ENCODE data around the gene KIR2DL4. TPM values are rescaled to one million over a fixed set of nuclear protein-coding genes. Genes with fewer than 3 reads are reported as not detected.
"Not testable (repeated sequence)": the region's sequence is repeated elsewhere in the genome, so short reads cannot be mapped to it uniquely, and the experiment has no call there.

KIR2DL4 gene
- polyA plus RNA-seq (2013) = not detected in 2 replicates

GRCh38 chr19:54803410-54803809, at the start of gene KIR2DL4:
TSS of gene KIR2DL4 (plus strand) at chr19:54803610. CDS start at chr19:54803652, 42 bp downstream.
- H4K91ac ChIP-seq (ENCODE audit: low read depth, low read length) = no peak within 1 kb of the TSS
- no CpG with 5 or more reads among the region's 10 CpGs for WGBS (ENCODE audit: extremely low coverage, insufficient coverage, insufficient read length)
- no peaks in the 10 kb centered on the region for H3K79me2 ChIP-seq (ENCODE audit: control insufficient read depth, insufficient read depth, low read length, poor library complexity)

GRCh38 chr19:54756204-54757110, 47.0 kb upstream of the KIR2DL4 start:
- H3K27ac ChIP-seq (ENCODE audit: low read depth, low read length); H3K4me1 ChIP-seq (ENCODE audit: control insufficient read depth in 1 of 2, insufficient read depth in 2 of 2, low read length in 2 of 2); H4K12ac ChIP-seq (ENCODE audit: low read depth, low read length); H3K79me2 ChIP-seq (ENCODE audit: control insufficient read depth, insufficient read depth, low read length, poor library complexity); H2BK120ac ChIP-seq (ENCODE audit: insufficient read depth, low read length, poor library complexity); H3K36me3 ChIP-seq (ENCODE audit: control insufficient read depth in 1 of 2, insufficient read depth in 2 of 2, low read length in 2 of 2); H3K4ac ChIP-seq (ENCODE audit: low read depth, low read length); H3K27me3 ChIP-seq (ENCODE audit: insufficient read depth, low read length); H2AK5ac ChIP-seq (ENCODE audit: low read length); H2BK12ac ChIP-seq (ENCODE audit: low read length); H3K9ac ChIP-seq (ENCODE audit: low read length); H3K14ac ChIP-seq (ENCODE audit: low read length); DNase-seq; H4K91ac ChIP-seq (ENCODE audit: low read depth, low read length); H3K4me2 ChIP-seq (ENCODE audit: low read length); H3K18ac ChIP-seq (ENCODE audit: low read length); H3K4me3 ChIP-seq (ENCODE audit: low read depth, low read length); H2BK5ac ChIP-seq (ENCODE audit: low read depth, low read length, poor library complexity); H3K23ac ChIP-seq (ENCODE audit: low read length); H2AFZ ChIP-seq (ENCODE audit: insufficient read depth, low read length, poor library complexity); H4K8ac ChIP-seq (ENCODE audit: low read depth, low read length); H3K79me1 ChIP-seq (ENCODE audit: low read length): not testable (repeated sequence)
- peaks cover 30% of the 10 kb centered on the region for H3K9me3 ChIP-seq (ENCODE audit: insufficient read depth, low read depth, low read length)
- no CpG with 5 or more reads among the region's 12 CpGs for WGBS (ENCODE audit: extremely low coverage, insufficient coverage, insufficient read length)

More at GRCh38 chr19:54803410-54803809, at the start of gene KIR2DL4:
- no peak within 1 kb of the TSS for H3K23ac ChIP-seq (ENCODE audit: low read length)
- no peak within 1 kb of the TSS for H3K4me2 ChIP-seq (ENCODE audit: low read length)
- no peak within 1 kb of the TSS for H2AK5ac ChIP-seq (ENCODE audit: low read length)
- no peak within 1 kb of the TSS for H2BK12ac ChIP-seq (ENCODE audit: low read length)
- H3K9ac ChIP-seq (ENCODE audit: low read length) = no peak within 1 kb of the TSS
- no peak within 1 kb of the TSS for H2AFZ ChIP-seq (ENCODE audit: insufficient read depth, low read length, poor library complexity)
- no peaks in the 10 kb centered on the region for H3K79me1 ChIP-seq (ENCODE audit: low read length)
- no peak within 1 kb of the TSS for H2BK120ac ChIP-seq (ENCODE audit: insufficient read depth, low read length, poor library complexity)
- H3K18ac ChIP-seq (ENCODE audit: low read length) = no peak within 1 kb of the TSS
- no peak within 1 kb of the TSS for H3K27ac ChIP-seq (ENCODE audit: low read depth, low read length)
- no peak within 1 kb of the TSS for H3K4me3 ChIP-seq (ENCODE audit: low read depth, low read length)
- H3K14ac ChIP-seq (ENCODE audit: low read length) = no peak within 1 kb of the TSS
- no peaks in the 10 kb centered on the region for H3K4me1 ChIP-seq (ENCODE audit: control insufficient read depth in 1 of 2, insufficient read depth in 2 of 2, low read length in 2 of 2)
- peaks cover 36% of the 10 kb centered on the region for H3K9me3 ChIP-seq (ENCODE audit: insufficient read depth, low read depth, low read length)
- no peaks in the 10 kb centered on the region for H3K36me3 ChIP-seq (ENCODE audit: control insufficient read depth in 1 of 2, insufficient read depth in 2 of 2, low read length in 2 of 2)
- no peak within 1 kb of the TSS for H3K4ac ChIP-seq (ENCODE audit: low read depth, low read length)
- H4K12ac ChIP-seq (ENCODE audit: low read depth, low read length) = no peak within 1 kb of the TSS
- DNase-seq = no peak
- no peak within 1 kb of the TSS for H2BK5ac ChIP-seq (ENCODE audit: low read depth, low read length, poor library complexity)
- no peak within 1 kb of the TSS for H4K8ac ChIP-seq (ENCODE audit: low read depth, low read length)
- H3K27me3 ChIP-seq (ENCODE audit: insufficient read depth, low read length) = no peaks in the 10 kb centered on the region

- no CpG with 5 or more reads among the region's 6 CpGs for WGBS (ENCODE audit: extremely low coverage, insufficient coverage, insufficient read length)
Measured at GRCh38 chr19:54758577-54758976, 44.8 kb upstream of the KIR2DL4 start.

GRCh38 chr19:54764219-54764618, 39.2 kb upstream of the KIR2DL4 start:
- H4K12ac ChIP-seq (ENCODE audit: low read depth, low read length); H2AFZ ChIP-seq (ENCODE audit: insufficient read depth, low read length, poor library complexity); H4K91ac ChIP-seq (ENCODE audit: low read depth, low read length); H3K79me1 ChIP-seq (ENCODE audit: low read length); H3K27ac ChIP-seq (ENCODE audit: low read depth, low read length); H3K79me2 ChIP-seq (ENCODE audit: control insufficient read depth, insufficient read depth, low read length, poor library complexity); H2BK120ac ChIP-seq (ENCODE audit: insufficient read depth, low read length, poor library complexity); H3K4me1 ChIP-seq (ENCODE audit: control insufficient read depth in 1 of 2, insufficient read depth in 2 of 2, low read length in 2 of 2); H2AK5ac ChIP-seq (ENCODE audit: low read length); H3K27me3 ChIP-seq (ENCODE audit: insufficient read depth, low read length); H3K9ac ChIP-seq (ENCODE audit: low read length); H3K18ac ChIP-seq (ENCODE audit: low read length); H3K4me3 ChIP-seq (ENCODE audit: low read depth, low read length); H4K8ac ChIP-seq (ENCODE audit: low read depth, low read length); H3K14ac ChIP-seq (ENCODE audit: low read length); H3K9me3 ChIP-seq (ENCODE audit: insufficient read depth, low read depth, low read length); H3K4ac ChIP-seq (ENCODE audit: low read depth, low read length); H3K23ac ChIP-seq (ENCODE audit: low read length); H2BK5ac ChIP-seq (ENCODE audit: low read depth, low read length, poor library complexity); H3K4me2 ChIP-seq (ENCODE audit: low read length); H3K36me3 ChIP-seq (ENCODE audit: control insufficient read depth in 1 of 2, insufficient read depth in 2 of 2, low read length in 2 of 2); H2BK12ac ChIP-seq (ENCODE audit: low read length): not testable (repeated sequence)
- DNase-seq = peak in 1 of 2 donors; percentile 21
- no CpG with 5 or more reads among the region's 8 CpGs for WGBS (ENCODE audit: extremely low coverage, insufficient coverage, insufficient read length)

More at GRCh38 chr19:54758577-54758976, 44.8 kb upstream of the KIR2DL4 start:
- DNase-seq; H2AK5ac ChIP-seq (ENCODE audit: low read length); H3K4me2 ChIP-seq (ENCODE audit: low read length); H2BK12ac ChIP-seq (ENCODE audit: low read length); H3K23ac ChIP-seq (ENCODE audit: low read length); H3K79me1 ChIP-seq (ENCODE audit: low read length); H4K91ac ChIP-seq (ENCODE audit: low read depth, low read length); H3K27me3 ChIP-seq (ENCODE audit: insufficient read depth, low read length); H2AFZ ChIP-seq (ENCODE audit: insufficient read depth, low read length, poor library complexity); H3K27ac ChIP-seq (ENCODE audit: low read depth, low read length); H3K4ac ChIP-seq (ENCODE audit: low read depth, low read length); H3K9ac ChIP-seq (ENCODE audit: low read length); H4K12ac ChIP-seq (ENCODE audit: low read depth, low read length); H2BK5ac ChIP-seq (ENCODE audit: low read depth, low read length, poor library complexity); H4K8ac ChIP-seq (ENCODE audit: low read depth, low read length); H3K18ac ChIP-seq (ENCODE audit: low read length); H3K14ac ChIP-seq (ENCODE audit: low read length); H3K79me2 ChIP-seq (ENCODE audit: control insufficient read depth, insufficient read depth, low read length, poor library complexity); H2BK120ac ChIP-seq (ENCODE audit: insufficient read depth, low read length, poor library complexity); H3K4me1 ChIP-seq (ENCODE audit: control insufficient read depth in 1 of 2, insufficient read depth in 2 of 2, low read length in 2 of 2); H3K4me3 ChIP-seq (ENCODE audit: low read depth, low read length); H3K36me3 ChIP-seq (ENCODE audit: control insufficient read depth in 1 of 2, insufficient read depth in 2 of 2, low read length in 2 of 2): not testable (repeated sequence)
- H3K9me3 ChIP-seq (ENCODE audit: insufficient read depth, low read depth, low read length) = peaks cover 28% of the 10 kb centered on the region
